Activated B cell treated with CpG ODN at 0.5 μM for 24 hours (primary cell): Measurements from ENCODE around the gene CD96. TPM values are rescaled to one million over a fixed set of nuclear protein-coding genes. Genes with fewer than 3 reads are reported as not detected.

Experiments
- ATAC-seq: fragments of 200-7000 bp; cut with Tn5 transposase; one replicate; pipeline ENCODE4 v1.10.0; 2021; ENCODE audit warnings: low read depth, mild to moderate bottlenecking, moderate library complexity
- CTCF ChIA-PET: fragments of 350-600 bp; sonication (Branson Sonifier 250); formaldehyde crosslinking; loops from one replicate; lab custom pipeline; 2021; ENCODE audit warnings: antibody characterized with exemption; lab: Charles Lee
- POLR2A ChIA-PET: fragments of 350-600 bp; sonication (Branson Sonifier 250); formaldehyde crosslinking; loops from one replicate; lab custom pipeline; 2021; ENCODE audit warnings: antibody characterized with exemption; lab: Charles Lee
- DNase-seq: peaks from one replicate; pipeline ENCODE4 v3.0.0; 2022
- H3K27ac Mint-ChIP-seq: one replicate; pipeline ENCODE4 v1.8.0; 2020; ENCODE audit warnings: mixed read lengths
- H3K27me3 Mint-ChIP-seq: one replicate; pipeline ENCODE4 v1.8.0; 2021; ENCODE audit warnings: mixed read lengths
- H3K36me3 Mint-ChIP-seq: one replicate; pipeline ENCODE4 v1.8.0; 2021; ENCODE audit warnings: low read depth, mixed read lengths
- H3K4me1 Mint-ChIP-seq: one replicate; pipeline ENCODE4 v1.8.0; 2021; ENCODE audit warnings: mixed read lengths
- H3K4me3 Mint-ChIP-seq: one replicate; pipeline ENCODE4 v1.8.0; 2020; ENCODE audit warnings: mild to moderate bottlenecking, mixed read lengths
- H3K9me3 Mint-ChIP-seq: one replicate; pipeline ENCODE4 v1.8.0; 2020; ENCODE audit warnings: mixed read lengths
- intact Hi-C: fragments of 100-400 bp; cut with micrococcal nuclease; formaldehyde crosslinking; loops from one replicate; pipeline ENCODE4 v1.15.1; 2024
- total RNA-seq: library from RNA; stranded (reverse); gene quantifications from 2 replicates; pipeline ENCODE4 v1.2.3, GENCODE V29; 2022
- TF ChIP-seq, protein P1 (sequence below): fragments of 200-600 bp; IDR thresholded peaks from one replicate; pipeline ENCODE4 v1.8.0; 2022; ENCODE audit warnings: antibody characterized with exemption, mild to moderate bottlenecking

The CD96 gene
- total RNA-seq, 1 donor from 2014 or later, result 34.3 TPM

DNA sequence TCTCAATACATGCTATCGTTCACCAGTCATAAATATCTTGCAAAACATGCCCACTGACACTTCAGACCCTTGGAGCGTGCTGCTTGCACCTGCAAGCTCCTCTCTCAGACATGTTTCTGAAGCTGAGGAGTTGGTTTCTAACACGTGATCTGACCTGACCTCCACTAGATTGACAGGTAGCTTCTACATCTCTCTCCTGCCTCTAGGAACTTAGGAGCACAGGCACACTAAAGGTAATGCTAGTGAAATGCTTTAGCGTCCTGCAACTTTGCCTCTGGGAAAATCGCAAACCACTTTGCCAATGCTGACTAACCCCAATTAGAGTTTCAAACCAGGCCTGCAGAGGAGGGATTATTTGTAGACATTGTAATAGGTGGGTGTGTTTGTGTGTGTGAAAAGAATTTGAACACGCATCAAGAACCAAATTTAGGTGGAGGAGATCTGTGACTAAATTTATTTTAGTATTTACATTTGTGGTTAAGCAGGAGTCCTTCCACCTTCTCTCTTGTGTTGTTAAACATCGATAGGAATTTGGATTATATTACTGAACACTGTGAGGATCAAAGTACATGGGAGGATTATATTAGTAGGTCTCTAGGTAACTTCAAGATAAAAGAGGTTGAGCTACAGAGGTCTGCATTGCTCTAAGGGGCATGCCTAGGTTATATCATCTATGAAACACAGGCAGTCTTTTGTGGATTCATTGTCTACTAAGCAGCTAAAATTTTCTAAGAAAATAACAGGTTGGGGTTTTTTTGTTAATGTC, 139.8 kb downstream of the CD96 start:
- no peak for DNase-seq
- ChIA-PET CTCF (interaction anchor here (1.0 to 2.1 kb wide), 4 partner anchors 9 to 104 kb away, joined by 3 to 12 read pairs (median 4); no protein-coding TSS in a partner anchor), POLR2A (no interaction called here)
- H3K4me3 Mint-ChIP-seq, result no peak overlapping the region
- TF ChIP-seq, protein P1, sequence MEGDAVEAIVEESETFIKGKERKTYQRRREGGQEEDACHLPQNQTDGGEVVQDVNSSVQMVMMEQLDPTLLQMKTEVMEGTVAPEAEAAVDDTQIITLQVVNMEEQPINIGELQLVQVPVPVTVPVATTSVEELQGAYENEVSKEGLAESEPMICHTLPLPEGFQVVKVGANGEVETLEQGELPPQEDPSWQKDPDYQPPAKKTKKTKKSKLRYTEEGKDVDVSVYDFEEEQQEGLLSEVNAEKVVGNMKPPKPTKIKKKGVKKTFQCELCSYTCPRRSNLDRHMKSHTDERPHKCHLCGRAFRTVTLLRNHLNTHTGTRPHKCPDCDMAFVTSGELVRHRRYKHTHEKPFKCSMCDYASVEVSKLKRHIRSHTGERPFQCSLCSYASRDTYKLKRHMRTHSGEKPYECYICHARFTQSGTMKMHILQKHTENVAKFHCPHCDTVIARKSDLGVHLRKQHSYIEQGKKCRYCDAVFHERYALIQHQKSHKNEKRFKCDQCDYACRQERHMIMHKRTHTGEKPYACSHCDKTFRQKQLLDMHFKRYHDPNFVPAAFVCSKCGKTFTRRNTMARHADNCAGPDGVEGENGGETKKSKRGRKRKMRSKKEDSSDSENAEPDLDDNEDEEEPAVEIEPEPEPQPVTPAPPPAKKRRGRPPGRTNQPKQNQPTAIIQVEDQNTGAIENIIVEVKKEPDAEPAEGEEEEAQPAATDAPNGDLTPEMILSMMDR, result no peak
- no peaks in the 10 kb centered on the region for H3K9me3 Mint-ChIP-seq
- H3K27me3 Mint-ChIP-seq, result no peaks in the 10 kb centered on the region
- peaks cover 35% of the 10 kb centered on the region for H3K4me1 Mint-ChIP-seq
- H3K27ac Mint-ChIP-seq, result no peak overlapping the region
- intact Hi-C loops, result no loop called here
- ATAC-seq, result no peak
- peaks cover 3% of the 10 kb centered on the region for H3K36me3 Mint-ChIP-seq

DNA sequence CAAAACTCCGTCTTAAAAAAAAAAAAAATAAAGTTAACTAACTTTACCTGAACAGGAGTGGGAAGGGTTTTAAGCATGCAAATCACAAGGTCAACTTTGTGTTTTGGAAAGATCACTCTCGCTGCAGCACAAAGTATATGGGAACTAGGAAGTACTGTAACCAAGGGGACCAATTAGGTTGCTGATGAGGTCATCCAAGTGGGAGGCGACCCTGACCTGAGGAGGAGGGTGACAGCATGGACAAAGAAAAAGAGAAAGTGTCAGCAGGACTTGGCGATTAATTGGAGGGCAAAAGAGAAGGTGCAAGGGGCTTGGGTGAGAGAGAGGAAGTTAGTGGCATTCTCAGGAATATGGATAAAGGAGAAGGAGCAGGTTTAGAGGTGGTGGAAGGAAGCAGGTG, 142.6 kb downstream of the CD96 start:
- POLR2A ChIA-PET, result no interaction called here
- Mint-ChIP-seq H3K9me3 (no peaks in the 10 kb centered on the region), H3K27me3 (no peaks in the 10 kb centered on the region), H3K4me1 (peaks cover 27% of the 10 kb centered on the region), H3K36me3 (peaks cover 3% of the 10 kb centered on the region), H3K4me3 (no peak overlapping the region), H3K27ac (no peak overlapping the region)
- CTCF ChIA-PET, result interaction anchor here (1.0 kb wide), 1 partner anchor 16 kb away, joined by 6 read pairs; no protein-coding TSS in a partner anchor
- TF ChIP-seq, protein P1, result no peak
- intact Hi-C loops, result no loop called here
- ATAC-seq (no peak), DNase-seq (no peak)

DNA sequence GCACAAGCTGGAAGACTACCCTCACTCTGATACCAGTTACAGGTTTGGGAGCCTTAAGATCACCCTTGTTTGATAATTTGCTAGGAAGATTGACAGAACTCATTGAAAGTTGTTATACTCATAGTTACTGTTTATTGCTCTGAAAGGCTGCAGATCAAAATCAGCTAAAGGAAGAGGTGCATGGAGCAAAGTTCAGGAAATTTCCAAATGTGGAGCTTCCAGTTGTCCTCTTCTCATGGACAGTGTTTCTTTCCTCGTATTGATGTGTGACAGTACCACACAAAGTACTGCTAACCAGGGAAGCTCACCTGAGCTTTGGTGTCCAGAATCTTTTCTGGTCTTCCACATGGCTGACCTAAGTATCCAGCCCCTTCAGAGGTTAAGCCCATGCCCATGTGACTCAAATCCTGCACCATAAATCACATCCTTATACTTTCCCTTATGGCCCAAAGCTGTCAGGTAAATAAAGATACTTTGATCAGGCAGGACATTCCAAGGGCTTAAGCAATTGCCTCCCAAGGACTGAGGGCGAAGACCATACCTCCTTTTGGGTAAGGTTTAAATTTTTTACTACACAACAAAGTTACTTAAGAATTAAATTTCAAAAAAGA, 146.3 kb downstream of the CD96 start:
- Mint-ChIP-seq H3K27ac (no peak overlapping the region), H3K4me1 (peaks cover 23% of the 10 kb centered on the region)
- TF ChIP-seq, protein P1, result no peak

DNA sequence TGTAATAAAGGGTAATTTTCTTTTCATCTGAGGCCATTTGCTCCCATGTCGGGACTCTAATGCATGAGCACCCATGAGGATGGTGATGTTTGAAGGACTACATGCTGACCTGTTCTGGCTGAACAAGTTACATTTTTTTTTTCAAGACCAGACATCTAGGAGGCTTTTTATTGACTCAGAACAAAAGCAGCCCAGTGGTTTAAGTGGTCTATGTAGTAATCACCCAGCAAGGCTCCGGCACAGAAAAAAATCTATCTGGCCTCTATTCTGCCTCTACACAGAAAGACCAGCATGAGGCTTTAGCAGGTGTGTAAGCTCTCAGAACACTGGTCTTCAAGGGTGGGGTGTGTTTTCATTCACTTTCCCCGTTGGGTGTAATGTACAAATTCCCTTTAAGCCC, 148.2 kb downstream of the CD96 start:
- H3K4me1 Mint-ChIP-seq, result peaks cover 29% of the 10 kb centered on the region
- no peaks in the 10 kb centered on the region for H3K36me3 Mint-ChIP-seq
- DNase-seq (no peak), ATAC-seq (no peak)
- ChIA-PET CTCF (interaction anchor here (1.3 to 4.7 kb wide), 9 partner anchors 8 to 277 kb away, joined by 3 to 38 read pairs (median 9); partner anchors contain the start of gene ZBED2), POLR2A (interaction anchor here (0.6 to 3.1 kb wide), 4 partner anchors 13 to 610 kb away, joined by 3 to 11 read pairs (median 6); no protein-coding TSS in a partner anchor)
- H3K9me3 Mint-ChIP-seq, result no peaks in the 10 kb centered on the region
- TF ChIP-seq, protein P1, result no peak
- H3K27me3 Mint-ChIP-seq, result no peaks in the 10 kb centered on the region
- H3K27ac Mint-ChIP-seq, result no peak overlapping the region
- H3K4me3 Mint-ChIP-seq, result no peak overlapping the region
- intact Hi-C loops, result loop anchor here (2.0 kb wide), 1 partner anchor 15 kb away; no protein-coding TSS in a partner anchor

More for the DNA sequence above, 146.3 kb downstream of the CD96 start:
- POLR2A ChIA-PET, result no interaction called here
- intact Hi-C loops, result no loop called here
- no peak overlapping the region for H3K4me3 Mint-ChIP-seq
- ATAC-seq, result no peak
- no peaks in the 10 kb centered on the region for H3K9me3 Mint-ChIP-seq
- no peak for DNase-seq
- no peaks in the 10 kb centered on the region for H3K27me3 Mint-ChIP-seq
- CTCF ChIA-PET, result interaction anchor here (1.4 to 2.7 kb wide), 3 partner anchors 18 to 110 kb away, joined by 5 to 18 read pairs (median 5); no protein-coding TSS in a partner anchor
- no peaks in the 10 kb centered on the region for H3K36me3 Mint-ChIP-seq
